Transverse colon (tissue), 4 donors: ENCODE results near the gene CPS1. TPM values are rescaled to one million over a fixed set of nuclear protein-coding genes. Genes with fewer than 3 reads are reported as not detected.

ENCODE experiments used
- DNase-seq: peaks from one replicate; pipeline ENCODE4 v3.0.0-alpha.2; 2019
- H3K27ac ChIP-seq, 4 donors: fragments of 200-600 bp; sonication (generic); 2 replicates each; pipeline ENCODE4 v1.5.1; 2016 to 2018; ENCODE audit warnings: inconsistent platforms in 4 of 4
- H3K27me3 ChIP-seq: fragments of 200-600 bp; sonication (generic); 2 replicates; pipeline ENCODE4 v1.5.1; 2017; ENCODE audit warnings: inconsistent platforms
- H3K36me3 ChIP-seq, 4 donors: fragments of 200-600 bp; sonication (generic); 2 replicates each; pipeline ENCODE4 v1.5.1; 2017 to 2019; ENCODE audit warnings: inconsistent platforms in 4 of 4
- H3K4me1 ChIP-seq, 4 donors: fragments of 200-600 bp; sonication (generic); 2 replicates each; pipeline ENCODE4 v1.5.1; 2017 to 2020; ENCODE audit warnings: inconsistent platforms in 4 of 4
- H3K4me3 ChIP-seq, 4 donors: fragments of 200-600 bp; sonication (generic); 1 replicate in 1 of 4; 2 replicates in 3 of 4; pipeline versions ENCODE4 v1.5.1 to v1.6.1; 2017 to 2019; ENCODE audit warnings: inconsistent platforms in 4 of 4
- H3K9me3 ChIP-seq, 2 donors: fragments of 200-600 bp; sonication (generic); 2 replicates each; pipeline ENCODE4 v1.5.1; 2017 to 2019; ENCODE audit warnings: inconsistent platforms in 2 of 2
- EP300 ChIP-seq: sonication (generic); formaldehyde crosslinking; IDR thresholded peaks from one replicate; pipeline ENCODE4 v1.6.1; 2017; ENCODE audit warnings: antibody characterized with exemption, low read depth
- POLR2A ChIP-seq: fragments of 450-650 bp; IDR thresholded peaks from one replicate; pipeline ENCODE4 v1.6.1; 2016; ENCODE audit warnings: antibody characterized with exemption, mild to moderate bottlenecking, moderate library complexity
- POLR2AphosphoS5 ChIP-seq, 3 donors: sonication (generic); formaldehyde crosslinking; IDR thresholded peaks; one replicate each; pipeline ENCODE4 v1.6.1; 2016; ENCODE audit warnings: antibody characterized with exemption in 3 of 3
- WGBS, 2 donors: methylation state at CpG; one replicate each; pipeline ENCODE4 v1.1.5; 2018; ENCODE audit warnings: low coverage in 1 of 2; 5-methylcytosine and 5-hydroxymethylcytosine counted together
- in situ Hi-C, 4 donors: fragments of 200-750 bp; cut with MboI; loops; one replicate each; pipeline versions ENCODE4 v1.15.0 to v1.15.1; 2017; ENCODE audit warnings: low sequenced_read_pairs in 3 of 4, low pct_ligation_motif_present in 1 of 4, low pct_unique_long_range_greater_than_20kb in 1 of 4
- intact Hi-C: fragments of 100-400 bp; cut with DNase I; formaldehyde crosslinking; loops from one replicate; pipeline ENCODE4 v1.15.1; 2023; ENCODE audit warnings: low total_unique reads
- total RNA-seq, 4 donors: library from RNA; depleted of rRNA; stranded (reverse); fragments of >200 nt; gene quantifications; one replicate each; pipeline ENCODE4 v1.1.0, GENCODE V29; 2016
- TF ChIP-seq, protein P1 (sequence below), 5 experiments: fragments of 200-600 bp in 3 of 5; fragments of 450-650 bp in 2 of 5; sonication (generic) in 3 of 5; IDR thresholded peaks; 1 replicate in 2 of 5; 2 replicates in 3 of 5; pipeline ENCODE4 v1.5.1; 2016 to 2017; ENCODE audit warnings: antibody characterized with exemption in 5 of 5, inconsistent platforms in 3 of 5, mild to moderate bottlenecking in 2 of 5, moderate library complexity in 1 of 5

Gene CPS1
- total RNA-seq, 4 donors from 2014 or later, result 0.32 to 0.68 TPM; not detected in 2

DNA sequence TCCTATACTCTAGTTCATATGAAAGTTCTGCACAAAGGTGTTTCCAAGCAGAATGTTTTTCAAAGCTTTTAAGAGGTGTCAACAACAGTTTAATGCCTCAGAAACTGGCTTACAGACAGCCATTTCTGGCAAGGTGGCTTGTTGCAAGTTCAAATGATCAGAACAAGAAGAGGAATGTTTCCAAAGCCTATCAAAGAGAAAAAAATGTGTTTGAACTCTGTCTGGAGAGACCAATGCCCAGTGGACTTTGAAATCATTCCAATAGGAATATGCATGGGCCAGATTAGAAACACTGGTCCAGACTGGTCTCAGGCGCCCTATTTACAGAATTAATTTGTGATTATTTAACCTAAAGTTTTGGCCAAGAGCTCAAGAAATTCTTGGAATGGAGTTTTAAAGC lies 106.2 kb downstream of the CPS1 start:
- no peak overlapping the region for H3K4me3 ChIP-seq
- no peaks in the 10 kb centered on the region for H3K36me3 ChIP-seq
- intact Hi-C loops, result no loop called here
- no peaks in the 10 kb centered on the region for H3K27me3 ChIP-seq
- no peaks in the 10 kb centered on the region for H3K9me3 ChIP-seq
- TF ChIP-seq, protein P1, sequence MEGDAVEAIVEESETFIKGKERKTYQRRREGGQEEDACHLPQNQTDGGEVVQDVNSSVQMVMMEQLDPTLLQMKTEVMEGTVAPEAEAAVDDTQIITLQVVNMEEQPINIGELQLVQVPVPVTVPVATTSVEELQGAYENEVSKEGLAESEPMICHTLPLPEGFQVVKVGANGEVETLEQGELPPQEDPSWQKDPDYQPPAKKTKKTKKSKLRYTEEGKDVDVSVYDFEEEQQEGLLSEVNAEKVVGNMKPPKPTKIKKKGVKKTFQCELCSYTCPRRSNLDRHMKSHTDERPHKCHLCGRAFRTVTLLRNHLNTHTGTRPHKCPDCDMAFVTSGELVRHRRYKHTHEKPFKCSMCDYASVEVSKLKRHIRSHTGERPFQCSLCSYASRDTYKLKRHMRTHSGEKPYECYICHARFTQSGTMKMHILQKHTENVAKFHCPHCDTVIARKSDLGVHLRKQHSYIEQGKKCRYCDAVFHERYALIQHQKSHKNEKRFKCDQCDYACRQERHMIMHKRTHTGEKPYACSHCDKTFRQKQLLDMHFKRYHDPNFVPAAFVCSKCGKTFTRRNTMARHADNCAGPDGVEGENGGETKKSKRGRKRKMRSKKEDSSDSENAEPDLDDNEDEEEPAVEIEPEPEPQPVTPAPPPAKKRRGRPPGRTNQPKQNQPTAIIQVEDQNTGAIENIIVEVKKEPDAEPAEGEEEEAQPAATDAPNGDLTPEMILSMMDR (IDR thresholded peaks at IDR 0.05), result no peak
- no peaks in the 10 kb centered on the region for H3K4me1 ChIP-seq
- in situ Hi-C loops, result no loop called here
- H3K27ac ChIP-seq, result no peak overlapping the region
- DNase-seq, result no peak
- 40 to 75% methylated on average over 1 of the region's 1 CpG for WGBS, 2 donors

DNA sequence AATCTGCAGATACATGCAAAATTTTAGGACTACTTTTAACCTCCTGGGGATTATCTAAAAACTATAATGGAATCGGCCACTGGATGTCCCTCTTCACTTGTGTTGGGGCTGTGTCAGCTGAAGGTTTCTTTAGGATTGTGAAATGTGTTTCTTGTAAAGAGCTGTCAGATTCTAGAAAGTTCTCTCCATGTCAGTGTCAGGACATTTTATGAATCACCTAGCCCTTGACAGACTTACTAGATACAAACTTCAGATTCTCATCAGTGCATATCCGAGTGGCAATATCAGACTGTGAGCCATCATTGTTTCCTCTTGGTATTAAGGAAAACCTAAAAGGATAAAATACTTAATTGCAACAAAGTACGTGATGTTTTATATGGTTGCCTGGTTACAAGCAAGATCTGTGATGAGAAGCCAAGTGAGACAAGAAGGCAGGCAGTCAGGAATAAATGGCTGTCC lies 107.3 kb downstream of the CPS1 start:
- intact Hi-C loops (no loop called here), in situ Hi-C loops (no loop called here)
- H3K36me3 ChIP-seq, result no peaks in the 10 kb centered on the region
- no peak overlapping the region for H3K4me3 ChIP-seq
- H3K9me3 ChIP-seq, result no peaks in the 10 kb centered on the region
- TF ChIP-seq, protein P1 (IDR thresholded peaks at IDR 0.05), result peak in 1 of 5 experiments; percentile 29
- TF ChIP-seq EP300, result no peak
- no peaks in the 10 kb centered on the region for H3K4me1 ChIP-seq
- no peak for DNase-seq
- H3K27me3 ChIP-seq, result no peaks in the 10 kb centered on the region
- H3K27ac ChIP-seq, result no peak overlapping the region
- 38 to 42% methylated on average over 3 of the region's 3 CpGs for WGBS, 2 donors

DNA sequence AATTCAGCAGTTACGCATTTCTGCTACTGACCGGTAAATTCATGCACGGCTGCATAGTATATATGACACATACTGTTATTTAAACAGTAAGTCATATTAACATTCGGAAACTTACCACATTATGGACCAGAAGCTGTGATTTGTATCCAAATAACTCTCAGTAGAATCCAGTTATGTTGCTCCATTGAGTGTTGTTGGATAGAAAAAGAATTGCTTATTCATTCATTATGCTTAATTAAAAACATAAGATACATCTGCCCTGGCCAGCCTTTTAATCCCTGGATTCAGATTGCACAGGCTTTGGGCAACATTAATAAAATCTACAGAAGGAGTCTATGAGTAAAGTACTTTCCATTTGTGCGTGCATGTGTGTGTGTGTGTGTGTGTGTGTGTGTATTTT lies 111.3 kb downstream of the CPS1 start:
- no peak for DNase-seq
- Histone ChIP-seq H3K4me3 (no peak overlapping the region), H3K27me3 (no peaks in the 10 kb centered on the region), H3K4me1 (no peaks in the 10 kb centered on the region), H3K36me3 (no peaks in the 10 kb centered on the region), H3K27ac (no peak overlapping the region), H3K9me3 (no peaks in the 10 kb centered on the region)
- intact Hi-C loops (no loop called here), in situ Hi-C loops (no loop called here)
- WGBS, 2 donors, result 85 to 90% methylated on average over 5 of the region's 5 CpGs
- TF ChIP-seq, protein P1 (IDR thresholded peaks at IDR 0.05), result no peak
- TF ChIP-seq POLR2AphosphoS5 (IDR thresholded peaks at IDR 0.05) (no peak), EP300 (no peak), POLR2A (no peak)

DNA sequence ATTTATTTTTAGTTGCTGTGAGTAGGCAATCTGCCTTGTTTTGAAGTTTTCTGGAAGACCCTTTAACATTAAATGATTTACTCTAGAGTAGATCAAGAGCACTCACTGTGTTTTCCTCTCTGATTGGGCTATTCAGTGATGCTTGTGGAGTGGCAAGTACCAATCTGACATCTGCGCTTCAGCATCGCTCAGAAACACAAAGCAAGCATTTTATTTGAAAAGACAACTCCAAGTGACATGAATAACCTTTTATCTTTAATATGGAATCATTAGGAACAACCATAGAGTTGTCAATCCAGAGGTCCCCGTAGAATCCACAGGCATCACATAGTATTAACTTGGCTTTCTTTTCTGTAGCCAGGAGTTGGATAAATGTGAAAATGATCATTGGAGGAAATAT lies 114.7 kb downstream of the CPS1 start:
- no peak overlapping the region for H3K4me3 ChIP-seq
- intact Hi-C loops (no loop called here), in situ Hi-C loops (no loop called here)
- H3K27ac ChIP-seq, result no peak overlapping the region
- DNase-seq, result no peak
- H3K27me3 ChIP-seq, result no peaks in the 10 kb centered on the region
- WGBS, 2 donors, result 84 to 92% methylated on average over 3 of the region's 3 CpGs
- H3K36me3 ChIP-seq, result no peaks in the 10 kb centered on the region
- TF ChIP-seq POLR2AphosphoS5 (IDR thresholded peaks at IDR 0.05) (no peak), EP300 (no peak), POLR2A (no peak)
- TF ChIP-seq, protein P1 (IDR thresholded peaks at IDR 0.05), result no peak
- no peaks in the 10 kb centered on the region for H3K4me1 ChIP-seq
- no peaks in the 10 kb centered on the region for H3K9me3 ChIP-seq
